ENCODE results near the gene TM9SF1. TPM values are rescaled to one million over a fixed set of nuclear protein-coding genes. Genes with fewer than 3 reads are reported as not detected.

The TM9SF1 gene
- total and polyA plus RNA-seq, 2 of the 13 experiments (the other 11 are each of a cell fraction or from before 2014, with no cell fraction given): 83.2 to 110 TPM

- peak; percentile 86; the same call in 1 of the 2 replicates for TF ChIP-seq ELK4 (CRISPR knock-in tag; IDR thresholded peaks at IDR 0.05; ENCODE audit: borderline replicate concordance)
- peak; percentile 86; the same call in 1 of the 2 replicates for TF ChIP-seq ZNF33B (CRISPR knock-in tag; IDR thresholded peaks at IDR 0.05)
- TF ChIP-seq KDM3A (CRISPR knock-in tag; IDR thresholded peaks at IDR 0.05; ENCODE audit: low read depth): no peak; the same call in 1 of the 2 replicates
- TF ChIP-seq ZNF607 (CRISPR knock-in tag; IDR thresholded peaks at IDR 0.05; ENCODE audit: borderline replicate concordance): peak; percentile 52; the same call in 1 of the 2 replicates
- peak; percentile 85; the same call in 1 of the 2 replicates for TF ChIP-seq ZNF563 (CRISPR knock-in tag; IDR thresholded peaks at IDR 0.05)
- 0 out of 2 replicates have a peak, but pooled peaks have one; percentile 9 for TF ChIP-seq MBNL3 (CRISPR knock-in tag; conservative IDR thresholded peaks at IDR 0.05)
- peak; percentile 94; the same call in 1 of the 2 replicates for TF ChIP-seq BRCA1 (CRISPR knock-in tag; IDR thresholded peaks at IDR 0.05)
- peak; percentile 41; the same call in 1 of the 2 replicates for TF ChIP-seq SMAD3 (CRISPR knock-in tag; IDR thresholded peaks at IDR 0.05)
- TF ChIP-seq ZSCAN29 (CRISPR knock-in tag; conservative IDR thresholded peaks at IDR 0.05): peak; percentile 95
- TF ChIP-seq ZNF235 (CRISPR knock-in tag; IDR thresholded peaks at IDR 0.05; ENCODE audit: borderline replicate concordance): peak; percentile 98; the same call in 1 of the 2 replicates
- no peak; the same call in none of the 2 replicates for TF ChIP-seq ZNF160 (CRISPR knock-in tag; IDR thresholded peaks at IDR 0.05)
- peak; percentile 62 for TF ChIP-seq GZF1 (CRISPR knock-in tag; IDR thresholded peaks at IDR 0.05)
- no peak for TF ChIP-seq ZNF496 (CRISPR knock-in tag; IDR thresholded peaks at IDR 0.05; ENCODE audit: insufficient replicate concordance)
- peak; percentile 53; the same call in 1 of the 2 replicates for TF ChIP-seq ZNF577 (CRISPR knock-in tag; IDR thresholded peaks at IDR 0.05; ENCODE audit: borderline replicate concordance, low read depth)
- no peak for TF ChIP-seq ZNF512B (CRISPR knock-in tag; IDR thresholded peaks at IDR 0.05; ENCODE audit: borderline replicate concordance)
- TF ChIP-seq HMGXB4 (CRISPR knock-in tag; IDR thresholded peaks at IDR 0.05; ENCODE audit: borderline replicate concordance in 1 of 2, low read depth in 1 of 2): peak; percentile 69 to 82
- peak; percentile 42; the same call in 1 of the 2 replicates for TF ChIP-seq SP4 (CRISPR knock-in tag; IDR thresholded peaks at IDR 0.05)
- TF ChIP-seq SOX6 (IDR thresholded peaks at IDR 0.05): no peak
- no peak; the same call in 1 of the 2 replicates for TF ChIP-seq SOX6 (CRISPR knock-in tag; IDR thresholded peaks at IDR 0.05)
- peak; percentile 32; the same call in 1 of the 2 replicates for TF ChIP-seq HHEX (CRISPR knock-in tag; IDR thresholded peaks at IDR 0.05)
These were observed 37.6 kb upstream of the TM9SF1 start, which contains the start of gene GMPR2 (continued) for GRCh38 chr14:24232645-24233537.
